ENCODE results near the gene GSTT2B. TPM values are rescaled to one million over a fixed set of nuclear protein-coding genes. Genes with fewer than 3 reads are reported as not detected.

GSTT2B gene
- total RNA-seq, 1 donor from 2014 or later: 0.79 TPM

Other genes with a start within 250 kb of the GSTT2B start
- 1.3 TPM in 2 replicates for gene ZNF70, start 210.1 kb downstream of the GSTT2B start, total RNA-seq
- not detected in 2 replicates for gene VPREB3, start 206.8 kb downstream of the GSTT2B start, total RNA-seq
- gene C22orf15, start 198.2 kb downstream of the GSTT2B start, total RNA-seq: not detected in 2 replicates
- gene CHCHD10, start 193.2 kb downstream of the GSTT2B start, total RNA-seq: 4.5 and 11.5 TPM in 2 replicates
- 0.38 and 0.53 TPM in 2 replicates for gene MMP11, start 188.3 kb downstream of the GSTT2B start, total RNA-seq
- gene SMARCB1, start 174.2 kb downstream of the GSTT2B start, total RNA-seq: 19.5 and 21.5 TPM in 2 replicates
- gene DERL3, start 122.2 kb downstream of the GSTT2B start, total RNA-seq: 0.26 TPM in 2 replicates
- gene SLC2A11, start 103.3 kb downstream of the GSTT2B start, total RNA-seq: 6.8 and 8.2 TPM in 2 replicates
- gene MIF, start 66.8 kb downstream of the GSTT2B start, total RNA-seq: 252 and 448 TPM in 2 replicates
- gene DDTL, start 5.7 kb upstream of the GSTT2B start, total RNA-seq: under 0.01 and 1.2 TPM in 2 replicates
- gene DDT, start 13.2 kb upstream of the GSTT2B start, total RNA-seq: 41.1 and 59.9 TPM in 2 replicates
- not detected in 2 replicates for gene GSTT2, start 18.9 kb upstream of the GSTT2B start, total RNA-seq
- not detected in 2 replicates for gene GSTT4, start 44.3 kb upstream of the GSTT2B start, total RNA-seq
- 15.8 and 26.5 TPM in 2 replicates for gene CABIN1, start 50.1 kb upstream of the GSTT2B start, total RNA-seq
- under 0.01 and 0.13 TPM in 2 replicates for gene SUSD2, start 220.3 kb upstream of the GSTT2B start, total RNA-seq

All from bronchial epithelial cell (primary cell).